HG03108 (cell line): Measurements from ENCODE around the gene FAF2.
"Not testable (repeated sequence)": the region's sequence is repeated elsewhere in the genome, so short reads cannot be mapped to it uniquely, and the experiment has no call there.

Experiments
- ATAC-seq: cut with Tn5 transposase; IDR thresholded peaks from one replicate; pipeline ENCODE4 v1.9.1; 2021; ENCODE audit warnings: moderate library complexity; ENCODE audit not compliant: unreplicated experiment

The FAF2 gene

DNA sequence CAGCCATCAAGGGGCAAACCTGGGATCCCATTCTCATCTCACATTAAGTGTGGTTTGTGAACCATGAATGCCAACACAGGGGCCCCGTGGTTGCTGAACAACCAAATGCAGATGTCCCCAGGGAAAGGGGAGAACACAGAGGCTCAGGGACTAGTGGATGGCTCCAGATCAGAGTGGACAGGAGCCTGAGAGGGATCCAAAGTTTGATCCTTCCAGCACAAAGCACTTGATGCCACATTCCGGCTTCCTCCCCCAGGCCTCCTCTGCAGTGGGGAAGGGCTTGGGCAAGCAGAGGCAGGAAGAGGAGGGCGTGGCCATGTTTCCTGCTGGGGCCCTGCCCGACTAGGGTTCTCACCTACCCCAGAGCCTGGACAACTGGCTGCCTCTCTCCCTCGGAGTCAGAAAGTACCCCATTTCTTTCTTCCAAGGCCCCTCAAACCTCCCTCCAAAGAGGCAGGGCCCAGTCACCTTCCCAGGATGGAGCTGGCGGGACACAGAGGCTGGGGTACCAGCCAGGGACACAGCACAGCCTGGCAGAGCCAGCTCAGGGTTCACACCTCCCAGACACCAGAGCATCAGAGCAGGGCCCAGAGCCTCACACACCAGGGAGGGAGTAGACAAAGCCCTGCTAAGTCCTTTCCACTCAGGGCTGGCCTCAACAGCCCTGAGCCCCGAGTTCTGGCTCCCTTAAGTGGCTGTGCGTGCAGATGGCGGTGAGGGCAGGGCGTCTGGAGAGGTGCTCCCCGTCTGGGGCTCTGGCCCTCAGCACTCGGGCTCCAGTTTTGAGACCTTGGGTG is 93.4 kb downstream of the FAF2 start:
- ATAC-seq: no peak

DNA sequence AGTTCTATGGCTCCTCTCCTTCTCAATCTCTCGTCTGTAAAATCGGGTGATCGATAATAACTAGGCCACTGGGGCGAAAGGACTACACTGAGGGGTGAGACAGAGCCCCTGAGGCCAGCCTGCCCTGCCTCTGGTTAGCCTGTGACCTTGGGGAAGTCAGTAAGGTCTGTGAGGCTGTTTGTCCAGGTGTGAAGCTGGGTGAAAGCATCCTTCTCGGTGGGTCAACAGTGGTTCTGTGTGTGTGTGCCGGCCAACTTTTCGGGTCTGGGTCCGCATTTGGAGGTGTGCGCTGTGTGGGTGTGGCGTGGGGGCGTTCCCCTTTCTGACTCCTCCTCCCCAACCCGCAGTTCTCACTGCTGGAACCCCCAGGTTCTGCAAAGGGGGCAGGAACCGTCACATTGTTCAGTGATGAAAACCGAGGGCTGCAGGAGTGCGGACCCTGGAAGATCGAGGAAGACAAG is 94.0 kb downstream of the FAF2 start:
- ATAC-seq: no peak

- ATAC-seq: peak; percentile 41
Measured at GRCh38 chr5:176542596-176543427, 94.6 kb downstream of the FAF2 start.

DNA sequence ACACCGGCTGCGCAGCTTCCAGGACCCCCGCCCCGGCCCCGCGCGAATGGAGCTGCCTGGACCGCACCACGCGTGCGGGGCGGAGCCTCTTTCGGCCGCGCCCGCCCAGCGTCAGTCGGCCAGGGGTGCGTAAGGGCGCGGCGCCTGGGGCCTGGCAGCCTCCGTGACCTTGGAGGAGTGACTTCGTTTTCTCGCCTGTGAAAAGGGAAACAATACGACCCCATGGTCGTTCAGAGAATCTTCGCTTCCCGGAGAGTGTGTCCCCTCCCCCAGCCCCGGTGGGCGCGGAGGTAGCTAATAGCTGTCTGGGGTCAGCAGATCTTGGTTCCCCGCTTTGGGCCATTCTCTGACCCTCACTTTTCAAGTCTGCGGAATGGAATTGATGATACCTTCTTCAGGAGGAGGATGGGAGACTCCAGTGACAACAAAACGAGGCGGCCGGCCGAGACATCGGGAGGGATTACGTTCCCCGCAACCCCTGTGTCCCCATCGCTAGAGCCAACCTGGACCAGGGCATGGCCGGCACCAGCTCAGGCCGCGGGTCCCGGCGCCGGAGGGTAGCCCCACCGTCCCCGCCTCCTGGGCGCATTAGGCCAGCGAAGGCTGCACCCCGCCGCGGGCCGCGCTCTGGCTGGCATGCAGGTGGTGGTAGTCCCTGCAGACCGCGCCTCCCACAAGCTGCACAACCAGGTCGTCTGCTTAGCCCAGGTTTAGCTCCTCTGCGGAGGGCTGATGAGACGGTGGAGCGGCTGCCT is 95.4 kb downstream of the FAF2 start:
- ATAC-seq: peak; percentile 57

DNA sequence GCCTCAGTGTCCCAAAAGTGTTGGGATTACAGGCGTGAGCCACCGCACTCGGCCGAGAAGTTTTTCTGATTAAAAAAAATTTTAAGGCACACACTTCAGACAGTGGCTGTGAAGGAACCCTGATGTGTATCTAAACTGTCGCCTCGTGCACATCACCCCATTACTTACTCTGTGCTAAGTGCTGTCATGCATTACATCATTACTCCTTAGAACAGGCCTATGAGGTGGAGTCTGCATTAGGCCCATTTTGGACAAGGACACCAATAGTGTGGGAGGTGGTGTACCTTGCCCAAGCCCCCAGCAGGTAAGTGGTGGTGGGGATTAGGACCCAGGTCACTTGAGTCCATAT is 97.2 kb downstream of the FAF2 start:
- no peak for ATAC-seq

- ATAC-seq: no peak
Measured at GRCh38 chr5:176545737-176546509, 97.7 kb downstream of the FAF2 start.

DNA sequence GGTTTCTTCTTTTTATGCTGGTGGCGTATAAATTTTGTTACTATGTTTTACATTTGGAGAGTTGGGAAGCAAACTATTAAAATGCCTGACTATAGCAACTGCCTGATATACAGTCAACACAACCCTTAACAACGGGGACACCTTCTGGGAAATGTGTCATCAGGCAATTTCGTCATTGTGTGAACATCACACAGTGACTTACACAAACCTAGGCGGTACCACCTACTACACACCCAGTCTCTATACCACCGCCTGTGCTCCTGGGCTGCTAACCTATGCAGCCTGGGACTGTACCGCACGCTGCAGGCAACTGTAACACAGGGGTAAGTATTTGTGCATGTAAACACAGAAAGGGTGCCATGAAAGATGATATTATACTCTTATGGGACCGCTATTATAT is 99.6 kb downstream of the FAF2 start:
- no peak for ATAC-seq

- ATAC-seq: no peak
Measured at GRCh38 chr5:176548967-176549444, 100.8 kb downstream of the FAF2 start, which contains the start of gene CDHR2. TSS of gene CDHR2 (plus strand) at chr5:176549342. CDS start at chr5:176565353, 16,011 bp downstream.

GRCh38 chr5:176549871-176550270 is 101.7 kb downstream of the FAF2 start:
- no peak for ATAC-seq

DNA sequence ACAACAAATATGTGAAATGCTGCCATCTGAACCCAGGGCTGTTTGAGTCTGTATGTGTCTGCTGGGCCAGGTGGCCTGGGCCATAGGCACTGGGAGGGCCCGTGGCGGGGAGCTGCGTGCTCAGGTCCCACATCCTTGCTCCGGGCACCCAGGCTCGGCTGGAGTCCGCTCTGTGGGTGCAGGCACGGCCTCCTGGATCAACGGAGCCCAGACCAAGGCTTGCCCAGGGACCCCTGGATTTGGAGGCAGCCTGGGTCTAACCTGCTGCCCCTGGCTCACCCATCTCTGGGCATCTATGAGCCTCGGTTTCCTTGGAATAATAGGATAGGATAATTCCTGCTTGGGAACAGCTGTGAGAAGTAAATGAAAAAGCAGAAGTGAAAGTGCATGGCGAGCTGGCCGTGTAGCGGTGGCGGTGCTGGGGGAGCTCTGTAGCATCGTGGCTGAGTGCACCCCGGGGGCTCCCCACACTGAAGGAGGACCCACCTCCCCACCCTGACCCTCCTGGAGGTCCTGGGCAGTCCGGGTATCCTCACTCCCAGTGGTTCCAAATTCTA is 102.2 kb downstream of the FAF2 start:
- no peak for ATAC-seq

DNA sequence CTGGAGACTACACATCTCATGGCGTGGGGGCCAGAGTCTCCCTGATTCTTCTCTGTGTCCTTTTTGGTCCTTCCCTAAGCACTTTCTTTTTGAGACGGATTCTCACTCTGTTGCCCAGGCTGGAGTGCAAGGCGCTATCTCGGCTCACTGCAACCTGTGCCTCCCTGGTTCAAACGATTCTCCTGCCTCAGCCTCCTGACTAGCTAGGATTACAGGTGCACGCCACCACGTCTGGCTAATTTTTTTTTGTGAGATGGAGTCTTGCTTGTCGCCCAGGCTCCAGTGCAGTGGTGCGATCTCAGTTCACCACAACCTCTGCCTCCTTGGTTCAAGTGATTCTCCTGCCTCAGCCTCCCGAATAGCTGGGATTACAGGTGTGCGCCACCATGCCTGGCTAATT is 102.8 kb downstream of the FAF2 start:
- ATAC-seq: not testable (repeated sequence)

- no peak for ATAC-seq
Measured at GRCh38 chr5:176552332-176552869, 104.2 kb downstream of the FAF2 start.

DNA sequence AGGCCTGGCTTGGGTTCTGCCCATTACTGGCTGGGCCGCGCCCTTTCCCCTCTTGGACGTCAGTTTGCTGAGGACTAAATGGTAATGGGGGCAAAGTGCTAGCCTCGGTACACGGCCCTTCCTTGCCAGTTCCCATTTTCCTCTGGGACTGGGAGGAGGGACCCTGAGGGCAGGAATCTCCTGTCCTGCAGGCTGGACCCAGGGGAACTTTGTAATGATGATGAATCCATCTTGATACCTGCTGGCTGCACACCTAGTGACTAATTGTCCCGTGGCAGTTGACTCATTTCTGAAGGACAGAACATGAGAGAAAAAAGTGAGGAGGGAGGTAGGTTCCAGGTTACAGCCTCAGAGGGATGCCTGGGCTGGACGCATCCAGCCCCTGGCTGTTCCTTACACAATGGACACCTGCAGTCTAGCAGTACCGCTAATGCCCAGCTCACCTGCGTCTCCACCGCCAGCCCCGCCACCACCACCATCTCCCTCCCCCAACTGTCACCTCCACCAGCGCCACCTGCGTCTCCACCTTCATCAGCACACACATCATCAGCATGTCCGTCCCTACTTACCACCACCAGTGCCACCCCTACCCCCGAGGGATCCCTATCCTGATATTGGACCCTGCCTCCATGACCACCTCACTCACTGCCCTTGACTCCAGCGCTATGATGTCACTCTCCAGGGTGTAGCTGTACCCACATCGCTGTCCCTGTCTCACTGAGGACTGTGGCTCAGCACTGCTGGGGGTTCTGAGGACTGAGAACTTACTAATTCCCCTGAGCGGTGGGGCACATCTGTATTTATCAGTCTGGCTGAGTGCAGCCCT is 105.3 kb downstream of the FAF2 start:
- ATAC-seq: no peak

GRCh38 chr5:176557846-176558245 is 109.7 kb downstream of the FAF2 start:
- no peak for ATAC-seq
